ENCODE results near the gene SORCS3.

SORCS3 gene

DNA sequence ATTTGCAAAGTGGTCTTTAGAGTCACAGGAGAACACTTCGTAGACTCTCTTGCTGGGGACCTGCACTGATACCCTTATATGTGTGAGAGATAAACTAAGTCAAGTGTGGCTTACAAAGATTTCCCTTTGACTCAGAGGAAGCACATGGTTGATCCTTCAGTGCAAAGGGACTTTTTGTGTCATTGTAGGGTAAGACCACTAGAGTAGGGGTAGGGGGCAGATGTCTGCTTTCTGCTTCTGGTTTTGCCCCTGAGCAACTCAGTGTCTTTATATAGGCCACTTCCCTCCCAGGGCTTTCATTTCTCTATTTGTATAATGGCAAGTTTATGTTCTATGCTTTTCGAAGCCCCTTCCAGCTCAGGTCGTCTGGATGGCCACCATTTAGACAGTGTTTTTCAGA, 281.7 kb downstream of the SORCS3 start:
- DNase-seq (ENCODE audit: low read depth): no peak

DNA sequence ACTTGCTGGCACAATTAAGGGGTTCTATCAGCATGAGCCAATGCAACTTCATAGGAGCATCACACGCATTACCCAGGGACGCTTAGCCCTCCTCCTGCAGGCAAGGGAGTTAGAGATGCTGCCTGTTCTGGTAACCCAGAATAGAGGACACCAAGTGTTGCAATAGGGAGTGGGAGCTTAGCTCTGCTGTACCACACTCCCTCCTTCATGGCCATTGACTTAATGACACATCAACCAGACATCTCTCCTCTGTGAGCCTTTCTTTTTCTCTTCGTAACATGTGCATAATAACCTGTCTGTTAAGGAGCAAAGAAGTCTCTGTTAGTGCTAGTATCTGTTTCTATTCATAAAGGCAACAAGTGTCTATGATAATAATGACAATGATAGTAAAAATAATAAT, 282.4 kb downstream of the SORCS3 start:
- DNase-seq (ENCODE audit: low read depth): no peak

DNA sequence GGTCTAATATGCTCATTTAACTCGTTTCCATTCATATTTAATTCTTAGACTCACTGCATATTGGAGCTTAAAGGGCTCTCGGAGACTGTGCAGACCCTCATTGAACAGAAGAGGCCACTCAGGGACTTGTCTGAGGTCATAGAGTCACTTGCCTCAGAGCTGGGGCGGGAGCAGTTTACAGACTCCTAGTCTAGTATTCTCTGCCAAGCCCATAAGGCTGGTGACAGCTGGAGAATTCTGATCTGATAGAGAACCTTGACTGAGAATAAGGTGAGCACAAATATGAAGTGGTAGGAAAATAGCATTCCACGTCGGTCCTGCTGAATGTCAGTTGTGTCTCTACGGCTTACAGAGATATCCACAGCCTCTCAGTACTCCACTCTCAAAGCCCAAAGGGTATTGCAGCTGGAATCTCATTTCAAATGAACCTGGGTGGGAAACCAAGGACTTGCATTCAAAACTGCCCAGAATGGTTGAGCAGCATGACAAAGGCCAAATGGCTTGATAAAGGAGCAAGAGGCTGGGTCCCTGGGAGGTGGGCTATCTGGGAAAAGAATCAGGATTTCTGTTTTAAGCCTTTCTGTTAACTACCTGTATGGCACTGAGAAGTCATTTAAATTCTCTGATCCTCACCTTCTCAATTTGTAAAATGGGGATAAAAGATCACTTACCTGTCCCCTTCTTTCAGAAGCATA, 283.2 kb downstream of the SORCS3 start:
- DNase-seq (ENCODE audit: low read depth): no peak

DNA sequence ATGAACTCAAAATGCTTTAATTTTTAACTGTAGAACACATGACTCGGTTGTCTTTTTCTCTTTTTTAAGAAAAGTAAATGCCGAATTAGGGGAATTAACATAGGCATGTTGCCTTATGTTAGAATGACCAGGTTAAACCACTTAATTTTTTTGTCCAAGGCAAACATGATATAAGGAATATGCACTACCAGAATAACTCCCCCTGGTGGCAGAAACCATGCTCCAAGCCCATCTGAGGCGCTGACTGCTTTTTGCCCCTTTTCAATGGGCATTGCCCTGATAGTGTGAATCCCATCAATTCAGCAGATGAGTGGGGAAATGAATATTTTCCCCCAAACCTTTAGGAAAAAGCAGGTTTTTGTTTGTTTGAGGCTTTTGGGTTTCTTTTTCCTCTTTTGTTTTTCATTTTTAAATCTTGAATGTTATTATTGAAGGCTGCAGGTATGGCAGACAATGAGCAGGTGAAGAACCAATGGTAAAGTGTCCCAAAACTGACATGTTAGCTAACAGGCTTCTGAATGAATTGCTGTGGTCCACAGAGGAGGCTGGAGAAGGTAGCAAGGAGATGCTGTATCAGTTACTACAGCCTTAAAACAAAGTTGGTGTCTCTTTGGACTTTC, 284.3 kb downstream of the SORCS3 start:
- DNase-seq (ENCODE audit: low read depth): peak; percentile 6

DNA sequence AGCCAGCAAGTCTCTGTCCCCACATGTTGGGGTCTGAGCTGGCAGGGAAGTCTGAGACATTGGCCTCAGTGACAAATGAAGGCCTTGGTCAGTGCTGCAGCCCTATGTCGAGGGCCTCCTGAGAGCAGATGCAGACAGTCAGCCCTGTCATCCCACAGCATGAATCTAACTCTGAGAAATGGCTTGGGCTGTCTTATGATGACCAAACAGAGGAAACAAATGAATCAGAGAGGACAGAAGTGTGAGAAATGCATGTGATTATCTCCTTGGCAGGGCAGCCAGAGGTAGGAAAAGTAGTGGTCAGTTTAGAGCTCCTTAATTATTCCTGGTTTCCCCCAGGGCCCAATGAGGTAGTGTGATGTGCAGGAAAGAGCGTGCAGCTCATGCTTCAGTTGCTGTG, 287.6 kb downstream of the SORCS3 start:
- DNase-seq (ENCODE audit: low read depth): no peak

DNA sequence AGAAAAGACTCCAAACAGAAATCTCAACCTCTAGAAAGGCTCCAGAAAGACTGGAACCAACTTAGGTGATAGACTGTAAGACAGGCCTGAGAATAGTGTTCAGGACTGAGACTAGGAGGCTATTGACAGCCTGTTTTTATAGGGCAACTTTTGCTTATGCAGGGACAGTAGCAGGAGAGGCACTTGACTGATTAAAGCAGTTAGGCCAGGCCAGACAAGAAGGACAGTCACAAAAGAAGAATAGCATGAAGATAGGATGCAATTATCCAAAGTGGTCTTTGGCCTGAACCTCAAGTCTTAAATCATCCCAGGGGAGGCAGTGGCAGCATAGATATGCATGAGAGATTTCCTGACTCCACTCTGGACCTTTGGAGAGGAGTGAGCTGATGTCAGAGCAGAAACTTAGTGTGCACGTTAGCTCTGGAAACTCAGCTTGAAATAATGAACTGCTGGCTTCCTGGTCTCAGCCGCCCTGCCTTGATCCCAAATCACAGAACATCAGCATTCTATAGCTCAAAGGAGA, 290.6 kb downstream of the SORCS3 start:
- no peak for DNase-seq (ENCODE audit: low read depth)

DNA sequence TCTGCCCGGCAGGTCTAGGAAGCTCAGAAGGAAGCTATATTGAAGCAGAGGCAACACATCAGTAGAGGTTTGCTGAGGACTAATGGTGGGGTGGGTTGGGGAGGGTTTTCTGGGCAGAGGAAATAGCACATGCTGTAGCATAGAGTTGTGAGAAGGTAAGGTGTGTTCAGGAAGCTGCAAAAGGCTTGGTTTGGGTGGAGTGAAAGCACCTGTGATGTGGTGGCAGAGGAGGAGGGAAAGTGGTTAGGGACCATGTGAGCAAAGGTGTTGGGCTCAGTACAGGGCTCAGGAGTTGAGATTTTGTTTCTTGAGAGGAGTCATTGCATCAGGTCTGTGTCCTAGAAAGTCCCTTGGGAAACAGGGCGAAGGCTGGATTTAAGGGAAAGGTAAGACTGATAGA, 294.6 kb downstream of the SORCS3 start:
- DNase-seq (ENCODE audit: low read depth): no peak

DNA sequence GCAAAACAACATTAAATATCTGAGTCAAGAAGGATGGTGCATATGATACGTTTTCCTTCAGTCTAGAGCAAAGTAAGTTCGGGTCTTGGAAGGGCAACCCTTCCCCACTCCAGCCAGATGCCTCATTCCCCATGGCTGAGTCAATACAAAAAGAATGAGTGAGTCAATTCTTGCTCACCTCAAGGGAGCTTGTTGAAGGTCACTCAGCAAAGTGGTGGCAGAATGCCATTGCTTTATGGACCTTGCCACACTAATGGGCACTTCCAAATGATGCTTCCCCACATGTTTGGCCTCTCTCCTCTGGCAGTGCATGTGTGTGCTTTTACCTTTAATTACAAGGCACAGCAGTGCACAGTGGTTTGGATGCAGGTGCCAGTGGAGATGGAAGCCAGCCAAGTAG, 296.5 kb downstream of the SORCS3 start:
- DNase-seq (ENCODE audit: low read depth): peak; percentile 36

DNA sequence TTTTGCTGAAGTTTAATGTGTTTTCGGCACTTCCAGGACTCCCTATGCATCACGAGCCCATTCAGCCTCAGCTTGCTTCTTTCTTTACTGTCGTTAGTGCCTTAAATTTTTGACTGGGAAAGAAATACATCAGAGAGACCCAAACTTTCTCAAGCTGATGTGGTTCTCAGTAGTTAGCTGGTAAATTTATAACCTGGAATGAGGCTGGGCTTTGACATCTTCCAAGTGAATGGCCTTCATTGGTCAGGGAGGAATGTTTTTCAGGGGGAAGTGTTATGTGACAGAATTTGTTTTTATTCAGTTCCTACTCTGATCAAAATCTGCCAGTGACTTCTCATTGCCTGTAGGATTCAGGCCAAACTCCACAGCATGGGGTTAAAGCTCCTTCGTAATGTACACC, 296.9 kb downstream of the SORCS3 start:
- no peak for DNase-seq (ENCODE audit: low read depth)

DNA sequence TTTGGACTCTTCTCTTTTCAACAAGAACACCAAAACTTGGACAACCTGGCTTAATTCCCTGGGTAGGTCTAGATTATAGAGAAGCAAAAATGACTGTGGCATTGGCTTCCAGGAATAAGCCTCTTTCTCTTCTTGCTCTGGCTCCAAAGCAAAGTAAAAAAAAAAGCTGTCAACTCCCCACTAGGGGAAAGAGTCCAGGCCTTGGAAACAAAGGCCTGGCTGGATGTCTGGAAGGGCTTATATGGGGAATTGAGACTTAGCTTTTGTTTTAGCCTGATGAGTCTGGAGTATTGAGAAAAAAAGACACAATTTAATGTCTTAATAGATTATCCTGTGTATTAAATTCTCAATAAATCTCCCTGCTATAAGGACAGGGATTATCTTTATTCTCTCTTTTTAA, 300.6 kb downstream of the SORCS3 start:
- DNase-seq (ENCODE audit: low read depth): no peak

DNA sequence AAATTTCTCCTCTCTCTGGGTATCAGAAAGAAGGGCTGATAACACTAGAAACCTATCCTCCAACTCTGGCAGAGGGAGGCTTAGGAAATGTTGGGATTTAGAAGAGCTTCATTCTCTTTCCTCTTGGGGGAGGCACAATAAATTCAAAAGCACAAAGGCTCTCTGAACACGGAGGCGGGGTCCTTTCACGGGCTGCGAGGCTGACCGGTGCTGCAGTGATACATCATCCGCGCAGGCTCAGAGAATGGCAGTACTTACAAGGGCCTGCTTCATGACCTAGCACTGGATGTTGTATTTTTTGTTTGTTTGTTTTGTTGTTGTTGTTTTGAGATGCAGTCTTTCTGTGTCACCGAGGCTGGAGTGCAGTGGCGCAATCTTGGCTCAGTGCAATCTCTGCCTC, 306.2 kb downstream of the SORCS3 start:
- no peak for DNase-seq (ENCODE audit: low read depth)

DNA sequence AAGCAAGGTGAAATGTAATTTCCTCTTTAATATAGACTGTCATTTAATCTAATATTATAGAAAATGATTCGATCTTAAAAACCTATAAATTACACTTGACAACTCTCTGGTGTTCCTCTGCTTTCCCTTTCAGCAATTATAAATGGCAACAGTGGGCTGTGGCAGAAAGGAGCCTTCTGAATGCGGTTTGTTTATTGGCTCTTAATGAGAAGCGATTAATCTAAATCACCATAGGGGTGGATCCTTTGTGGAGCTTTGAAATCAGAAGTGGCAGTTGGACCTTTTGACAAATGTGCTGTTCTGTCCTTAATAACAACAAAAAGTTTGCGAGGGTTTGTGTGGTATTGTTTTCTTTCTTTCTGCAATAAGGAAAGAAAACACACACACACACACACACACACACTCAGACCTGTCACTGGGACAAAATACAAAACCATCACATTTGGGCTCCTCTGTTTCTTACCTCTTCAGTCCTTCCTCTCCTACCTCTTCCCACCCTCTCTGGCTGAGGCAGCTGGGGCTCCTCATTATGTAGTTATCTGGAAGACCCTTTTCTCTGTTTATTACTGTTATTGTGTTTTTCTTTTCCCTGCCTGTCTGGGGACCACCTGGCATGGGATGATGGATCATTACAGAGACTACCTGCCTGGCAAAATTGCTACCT, 316.2 kb downstream of the SORCS3 start:
- no peak for DNase-seq (ENCODE audit: low read depth)

DNA sequence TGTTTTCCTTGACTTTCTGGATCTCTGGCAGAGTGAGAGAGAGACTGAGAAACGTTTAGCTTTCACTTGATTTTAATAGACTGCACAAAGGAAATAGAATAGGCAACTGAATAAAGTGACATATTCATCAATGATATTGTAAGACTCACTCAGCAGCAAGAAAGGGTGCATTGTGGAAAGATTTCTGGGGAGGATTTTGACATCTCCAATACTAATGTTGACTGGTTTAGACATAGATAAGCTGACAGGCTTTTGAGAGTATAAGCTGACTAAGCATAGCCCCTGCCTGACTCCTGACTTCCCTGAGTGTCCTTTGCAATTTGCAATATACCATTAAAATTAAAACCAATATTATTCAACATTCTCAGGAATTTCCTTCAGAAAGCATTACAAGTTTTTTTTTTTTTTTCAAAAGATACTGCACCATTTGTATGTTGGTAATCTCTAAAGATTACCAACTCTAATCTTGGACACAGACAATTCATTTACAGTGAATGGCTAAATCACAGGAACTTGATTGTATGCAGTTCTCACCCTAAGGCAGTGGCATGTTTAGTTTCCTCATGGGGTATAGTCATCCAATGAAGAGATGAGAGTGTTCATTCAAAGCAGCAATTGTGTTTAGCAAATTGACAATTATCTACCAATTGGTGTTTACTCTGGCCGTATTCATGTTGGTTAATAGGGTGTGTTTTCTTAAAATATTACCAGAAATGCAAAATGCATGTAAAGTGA, 325.6 kb downstream of the SORCS3 start:
- no peak for DNase-seq (ENCODE audit: low read depth)

DNA sequence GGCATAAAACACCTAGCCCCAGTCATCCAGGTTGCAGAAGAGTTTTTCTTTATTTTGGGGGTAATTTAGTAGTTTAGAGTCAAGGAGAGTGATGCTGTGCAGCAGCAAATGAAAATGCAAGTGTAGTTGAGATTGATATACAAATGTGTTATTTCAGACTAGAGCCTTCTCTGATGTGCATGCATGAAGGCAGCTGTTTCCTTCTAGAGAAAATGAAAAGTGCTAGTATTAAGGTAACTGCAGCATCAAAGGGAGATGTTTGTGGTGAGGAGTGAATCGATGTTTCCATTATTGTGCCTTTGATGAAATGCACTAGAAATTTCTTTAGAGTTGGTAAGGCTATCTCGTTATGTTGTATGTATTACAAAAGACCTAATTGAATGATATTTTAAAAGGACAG, 339.3 kb downstream of the SORCS3 start:
- no peak for DNase-seq (ENCODE audit: low read depth)

DNA sequence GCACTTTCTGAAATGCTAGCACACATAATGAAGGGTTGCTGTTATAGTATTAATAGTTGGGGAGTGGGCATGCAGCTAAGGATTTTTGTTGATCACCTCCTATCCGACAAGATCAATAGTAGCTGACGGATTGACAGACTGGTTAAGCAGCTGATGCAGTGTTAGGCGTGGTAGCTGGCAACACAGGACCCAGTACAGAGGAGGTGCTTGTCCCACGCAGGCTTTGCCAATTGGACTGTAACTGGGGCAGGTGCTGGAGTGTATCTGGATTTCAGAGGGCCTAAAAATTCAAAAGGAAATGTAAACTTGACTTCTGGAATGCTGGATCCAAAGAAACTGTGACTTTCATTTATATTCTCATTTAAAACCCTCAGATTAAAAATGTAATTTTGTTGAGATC, 340.9 kb downstream of the SORCS3 start:
- no peak for DNase-seq (ENCODE audit: low read depth)

DNA sequence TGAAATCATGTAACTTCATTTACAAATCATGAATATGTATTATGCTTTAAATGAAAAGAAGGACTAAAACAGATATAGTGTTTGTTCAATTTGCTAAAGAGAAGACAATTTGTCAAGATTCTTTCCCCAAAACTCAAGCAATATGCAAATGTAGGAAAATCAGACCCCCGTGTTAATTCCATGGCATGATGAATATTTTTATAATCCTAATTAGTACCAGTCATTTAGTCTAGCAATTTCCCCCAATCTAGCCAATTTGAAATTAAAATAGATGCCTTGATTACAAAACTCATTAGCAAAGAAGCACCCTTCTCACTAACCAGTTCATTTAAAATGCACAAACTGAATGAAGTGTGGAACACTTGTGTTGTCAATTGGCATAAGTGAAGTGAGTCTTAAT, 347.6 kb downstream of the SORCS3 start:
- DNase-seq (ENCODE audit: low read depth): no peak

DNA sequence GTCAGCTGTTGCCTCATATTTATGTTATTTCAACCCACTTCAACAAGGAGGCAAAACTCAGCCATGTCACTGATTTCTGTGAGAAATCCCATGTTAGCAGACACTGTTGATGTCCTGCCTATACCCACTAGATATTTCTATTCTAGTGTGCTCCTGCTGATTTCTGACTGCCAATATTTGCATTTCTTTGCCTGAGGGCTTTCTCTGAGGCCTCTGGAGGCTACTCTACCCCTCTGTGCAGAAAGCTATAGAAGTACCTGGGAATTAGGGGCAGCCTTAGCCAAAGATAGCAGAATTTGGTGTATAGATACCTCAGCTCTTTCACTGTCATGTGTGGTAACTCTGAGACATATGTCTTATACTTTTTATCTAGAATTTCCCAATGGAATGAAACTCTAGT, 348.8 kb downstream of the SORCS3 start:
- no peak for DNase-seq (ENCODE audit: low read depth)

DNA sequence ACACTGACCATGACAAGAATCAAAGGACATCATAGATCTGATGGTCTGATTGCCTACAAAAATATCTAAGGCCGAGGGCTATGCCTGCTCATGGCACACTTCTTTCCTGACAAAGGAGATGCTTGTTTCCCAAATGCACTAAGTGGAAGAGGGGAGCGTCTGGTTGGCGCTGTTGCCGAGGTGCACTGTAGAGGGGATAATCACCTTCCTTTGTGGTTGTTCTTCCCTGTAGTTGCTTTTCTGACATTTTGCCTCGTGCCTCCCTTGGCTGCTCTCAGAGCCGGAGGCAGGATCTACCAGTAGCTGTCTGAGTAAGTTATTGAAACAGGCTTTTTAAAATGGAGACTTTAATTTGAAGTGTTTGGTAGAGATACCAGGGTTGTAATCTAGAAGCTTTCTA, 352.0 kb downstream of the SORCS3 start:
- no peak for DNase-seq (ENCODE audit: low read depth)

DNA sequence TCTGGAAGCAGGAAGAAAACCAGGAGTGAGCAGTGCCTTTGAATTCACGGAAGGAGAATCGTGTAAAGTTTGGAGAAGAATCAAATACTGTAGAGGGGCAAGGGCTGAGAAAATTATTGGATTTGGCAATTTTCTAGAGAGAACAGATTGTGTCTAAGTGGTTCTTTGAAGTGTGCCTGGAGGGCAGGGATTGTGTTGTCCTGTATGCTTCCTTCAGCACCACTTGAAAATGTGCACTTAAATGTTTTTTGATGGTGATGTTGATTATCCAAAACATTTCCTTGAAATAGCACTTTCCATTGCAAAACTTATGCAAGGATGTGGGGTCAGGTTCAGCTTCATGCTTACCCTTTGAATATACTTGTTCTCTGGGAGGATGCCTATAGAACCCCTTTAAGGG, 360.2 kb downstream of the SORCS3 start:
- DNase-seq (ENCODE audit: low read depth): no peak

DNA sequence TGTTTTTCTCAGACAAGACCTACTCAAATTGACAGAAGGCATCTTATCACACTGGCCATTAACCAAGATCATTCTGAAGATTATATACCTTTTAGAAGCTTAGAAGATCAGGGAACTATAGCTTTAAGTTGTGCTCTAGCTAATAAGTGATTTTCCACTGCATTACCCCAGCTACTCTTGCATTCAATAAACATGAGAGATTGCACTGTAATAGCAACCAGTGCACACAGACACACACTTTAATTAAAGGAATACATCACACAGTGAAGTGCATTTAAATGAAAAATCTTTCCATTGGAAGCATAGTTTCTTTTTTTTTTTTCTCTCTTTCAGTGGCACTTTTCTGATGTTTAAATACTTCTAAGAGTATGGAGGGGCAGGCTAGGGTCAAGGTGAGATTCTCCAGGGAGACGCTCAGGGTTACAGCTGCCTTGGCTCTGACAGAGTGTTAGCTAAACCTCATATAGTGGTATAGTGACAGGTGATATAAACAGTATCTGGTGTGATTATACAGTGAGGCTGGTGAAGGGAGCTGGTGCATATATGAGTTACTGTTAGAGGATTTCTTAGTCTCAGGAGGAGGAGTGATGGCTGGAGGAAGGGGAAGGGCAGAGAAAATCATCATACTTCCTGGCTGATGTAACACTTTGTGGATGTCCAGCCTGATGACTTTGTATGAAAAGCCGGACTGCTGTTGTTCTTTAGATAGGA, 369.5 kb downstream of the SORCS3 start:
- DNase-seq (ENCODE audit: low read depth): no peak

DNA sequence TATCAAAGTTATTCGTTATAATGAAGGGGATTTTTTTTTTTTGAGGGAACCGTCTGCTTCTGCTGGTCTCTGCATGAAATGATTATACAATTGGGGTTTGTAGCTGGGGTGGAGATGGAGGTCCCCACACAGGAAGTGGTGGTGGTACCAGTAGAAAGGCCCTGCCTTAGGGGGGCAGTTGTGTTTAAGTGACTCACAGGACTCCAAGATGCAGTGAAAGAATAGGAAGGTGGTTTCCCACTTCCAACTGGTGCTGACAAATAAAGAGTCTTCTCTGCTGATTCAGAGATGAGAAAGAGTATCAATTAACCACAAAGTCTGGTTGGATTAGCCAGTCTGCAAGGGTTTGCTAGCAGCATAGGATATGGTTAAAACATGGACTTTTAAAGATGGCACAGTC, 376.0 kb downstream of the SORCS3 start:
- DNase-seq (ENCODE audit: low read depth): no peak

DNA sequence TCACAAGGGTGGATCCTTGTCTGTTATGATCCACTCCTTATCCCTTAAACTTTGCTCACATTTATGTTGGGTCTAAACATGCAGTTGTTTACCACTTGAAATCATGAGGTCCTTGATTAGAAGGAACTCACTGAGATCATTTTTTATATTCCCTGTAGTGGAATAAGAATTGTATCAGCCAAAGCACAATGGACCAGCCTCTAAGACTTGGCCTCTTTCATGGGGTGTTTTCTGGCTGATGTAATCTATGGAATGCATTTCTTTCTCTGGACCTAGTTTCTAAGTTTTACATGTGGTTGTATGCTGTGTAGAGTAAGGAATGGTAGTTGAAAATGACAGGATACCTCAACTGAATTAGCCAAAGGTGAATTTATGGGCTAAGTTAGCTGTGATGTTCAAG, 376.6 kb downstream of the SORCS3 start:
- no peak for DNase-seq (ENCODE audit: low read depth)

Measured in fibroblast of the conjunctiva (primary cell).